Neural progenitor cell (in vitro differentiated cells): ENCODE data around the gene MICU2.

Experiments
- CTCF ChIP-seq: fragments of 200-600 bp; sonication (generic); IDR thresholded peaks from 2 replicates; pipeline ENCODE4 v1.5.1; 2017; ENCODE audit warnings: antibody characterized with exemption, mild to moderate bottlenecking
- EZH2 ChIP-seq: fragments of 200-600 bp; sonication (generic); IDR thresholded peaks from 2 replicates; pipeline ENCODE4 v1.6.1; 2017; ENCODE audit warnings: antibody characterized with exemption, mild to moderate bottlenecking, moderate library complexity
- EZH2phosphoT487 ChIP-seq: fragments of 200-600 bp; sonication (generic); IDR thresholded peaks from 2 replicates; pipeline ENCODE4 v1.6.1; 2017; ENCODE audit warnings: antibody characterized with exemption

- TF ChIP-seq CTCF: no peak
- TF ChIP-seq EZH2phosphoT487: no peak
- no peak for TF ChIP-seq EZH2
Observed at GRCh38 chr13:21544515-21544914, 59.5 kb downstream of the MICU2 start.
